ENCODE results near the gene TOR3A. TPM values are rescaled to one million over a fixed set of nuclear protein-coding genes. Genes with fewer than 3 reads are reported as not detected.

The TOR3A gene
- total RNA-seq, 1 donor = 35.4 TPM

- DNase-seq (ENCODE audit: low read depth) = no peak
- no peak for TF ChIP-seq CTCF (IDR thresholded peaks at IDR 0.05; ENCODE audit: insufficient read depth, low read depth, low read length)
- no peak overlapping the region for H3K4me3 ChIP-seq (ENCODE audit: low read depth, low read length)
These were observed 22.9 kb downstream of the TOR3A start for GRCh38 chr1:179104611-179105250.

- peak; percentile 47 for TF ChIP-seq CTCF (IDR thresholded peaks at IDR 0.05; ENCODE audit: insufficient read depth, low read depth, low read length)
- no peak for DNase-seq (ENCODE audit: low read depth)
- no peak overlapping the region for H3K4me3 ChIP-seq (ENCODE audit: low read depth, low read length)
These were observed 23.5 kb downstream of the TOR3A start for GRCh38 chr1:179105393-179105792.

- TF ChIP-seq CTCF (IDR thresholded peaks at IDR 0.05; ENCODE audit: insufficient read depth, low read depth, low read length) = no peak
- no peak overlapping the region for H3K4me3 ChIP-seq (ENCODE audit: low read depth, low read length)
- no peak for DNase-seq (ENCODE audit: low read depth)
These were observed 26.1 kb downstream of the TOR3A start for GRCh38 chr1:179107706-179108629.

GRCh38 chr1:179108644-179109043 is 26.8 kb downstream of the TOR3A start:
- H3K4me3 ChIP-seq (ENCODE audit: low read depth, low read length) = no peak overlapping the region
- DNase-seq (ENCODE audit: low read depth) = no peak
- no peak for TF ChIP-seq CTCF (IDR thresholded peaks at IDR 0.05; ENCODE audit: insufficient read depth, low read depth, low read length)

- no peak overlapping the region for H3K4me3 ChIP-seq (ENCODE audit: low read depth, low read length)
- no peak for DNase-seq (ENCODE audit: low read depth)
- no peak for TF ChIP-seq CTCF (IDR thresholded peaks at IDR 0.05; ENCODE audit: insufficient read depth, low read depth, low read length)
These were observed 33.3 kb downstream of the TOR3A start for GRCh38 chr1:179115181-179115580.

GRCh38 chr1:179119513-179119912 is 37.6 kb downstream of the TOR3A start:
- no peak for TF ChIP-seq CTCF (IDR thresholded peaks at IDR 0.05; ENCODE audit: insufficient read depth, low read depth, low read length)
- H3K4me3 ChIP-seq (ENCODE audit: low read depth, low read length) = no peak overlapping the region
- no peak for DNase-seq (ENCODE audit: low read depth)
